A673 (cell line): ENCODE data around the gene SLC2A13. TPM values are rescaled to one million over a fixed set of nuclear protein-coding genes. Genes with fewer than 3 reads are reported as not detected.

Experiments
- BruUV-seq: library from RNA; stranded (reverse); fragments of 400-500 nt; replicated peaks from 2 replicates; lab custom pipeline; 2021; lab: Mats Ljungman, UMichigan
- CTCF ChIA-PET: fragments of 300-600 bp; sonication (Branson Sonifier 250); formaldehyde crosslinking; loops from one replicate; lab custom pipeline; 2022; ENCODE audit warnings: antibody characterized with exemption; lab: Charles Lee
- POLR2A ChIA-PET: fragments of 300-600 bp; sonication (Branson Sonifier 250); formaldehyde crosslinking; loops from one replicate; lab custom pipeline; 2022; ENCODE audit warnings: antibody characterized with exemption; ENCODE audit not compliant: low non-redundant PET; lab: Charles Lee
- DNase-seq: peaks from one replicate; pipeline ENCODE4 v3.0.0-alpha.2; 2015; ENCODE audit warnings: low spot score
- H3K27ac ChIP-seq: fragments of 200-600 bp; sonication (generic); 2 replicates; pipeline ENCODE4 v1.5.1; 2016; ENCODE audit warnings: mixed run types, low read depth, mild to moderate bottlenecking, mixed read lengths, antibody characterized with exemption, low read length; ENCODE audit not compliant: poor library complexity, severe bottlenecking
- H3K27me3 ChIP-seq: fragments of 200-600 bp; sonication (generic); replicated peaks from 2 replicates; pipeline ENCODE4 v1.6.1; 2017; ENCODE audit warnings: mixed run types, low read depth, mild to moderate bottlenecking, mixed read lengths, antibody characterized with exemption, low read length; ENCODE audit not compliant: insufficient read depth, poor library complexity
- H3K36me3 ChIP-seq: fragments of 200-600 bp; sonication (generic); 2 replicates; pipeline ENCODE4 v1.6.1; 2016; ENCODE audit warnings: mixed run types, mild to moderate bottlenecking, mixed read lengths, antibody characterized with exemption, low read length; ENCODE audit not compliant: insufficient read depth, poor library complexity, severe bottlenecking
- H3K4me1 ChIP-seq: fragments of 200-600 bp; sonication (generic); 2 replicates; pipeline ENCODE4 v1.6.1; 2017; ENCODE audit warnings: mixed run types, mild to moderate bottlenecking, mixed read lengths, antibody characterized with exemption, low read length; ENCODE audit not compliant: insufficient read depth, poor library complexity, severe bottlenecking
- H3K4me3 ChIP-seq: fragments of 200-600 bp; sonication (generic); 2 replicates; pipeline ENCODE4 v1.5.1; 2016; ENCODE audit warnings: low read depth, mixed run types, mild to moderate bottlenecking, mixed read lengths, low read length; ENCODE audit not compliant: poor library complexity, severe bottlenecking
- H3K9me3 ChIP-seq: fragments of 200-600 bp; sonication (generic); 2 replicates; pipeline ENCODE4 v1.6.1; 2016; ENCODE audit warnings: mixed run types, low read depth, mild to moderate bottlenecking, mixed read lengths, antibody characterized with exemption, low read length; ENCODE audit not compliant: poor library complexity, severe bottlenecking
- EZH2 ChIP-seq: fragments of 200-600 bp; sonication (generic); IDR thresholded peaks from 2 replicates; pipeline ENCODE4 v1.6.1; 2017; ENCODE audit warnings: borderline replicate concordance, low read depth, mild to moderate bottlenecking, mixed read lengths, antibody characterized with exemption, low read length; ENCODE audit not compliant: poor library complexity, severe bottlenecking
- intact Hi-C: fragments of 100-400 bp; cut with micrococcal nuclease; formaldehyde crosslinking; loops from one replicate; pipeline ENCODE4 v1.10.0; 2022; ENCODE audit not compliant: unreplicated experiment
- total RNA-seq: library from RNA; stranded (reverse); gene quantifications from 2 replicates; pipeline ENCODE4 v1.2.3, GENCODE V29; 2021
- TF ChIP-seq, protein P1 (sequence below): fragments of 300-800, 200-600 bp; sonication (generic); conservative IDR thresholded peaks from 2 replicates; pipeline ENCODE4 v1.5.1; 2017; ENCODE audit warnings: low read depth, mild to moderate bottlenecking, antibody characterized with exemption, low read length, moderate library complexity, mixed read lengths

Gene SLC2A13
- total RNA-seq, 1 experiment from 2014 or later: 9.1 TPM

DNA sequence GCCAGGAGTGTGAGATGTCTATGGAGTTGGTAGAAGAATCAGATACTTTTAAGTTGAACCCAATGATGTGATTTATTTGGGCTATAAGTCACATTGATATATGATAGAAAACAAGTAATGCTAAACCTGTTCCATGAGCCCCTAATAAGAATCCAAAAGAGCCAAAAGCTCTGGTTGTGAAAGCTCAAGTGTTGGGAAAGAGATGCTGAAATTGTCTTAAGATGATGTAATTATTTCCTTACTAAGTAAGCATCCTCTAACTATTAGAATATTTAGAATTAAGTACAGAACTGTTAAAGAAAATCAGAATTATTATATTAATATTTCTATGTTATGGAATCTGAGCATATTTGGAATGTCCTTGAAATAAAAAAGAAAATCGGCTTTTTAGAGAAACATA, 17.6 kb upstream of the SLC2A13 start:
- no peaks in the 10 kb centered on the region for H3K4me1 ChIP-seq
- no peak for DNase-seq
- no peak for TF ChIP-seq EZH2
- H3K27ac ChIP-seq: no peak overlapping the region
- ChIA-PET CTCF (no interaction called here), POLR2A (no interaction called here)
- H3K27me3 ChIP-seq: no peaks in the 10 kb centered on the region
- no peak overlapping the region for H3K4me3 ChIP-seq
- intact Hi-C loops: no loop called here
- no peaks in the 10 kb centered on the region for H3K36me3 ChIP-seq
- no peaks in the 10 kb centered on the region for H3K9me3 ChIP-seq
- BruUV-seq: no TSS peak

DNA sequence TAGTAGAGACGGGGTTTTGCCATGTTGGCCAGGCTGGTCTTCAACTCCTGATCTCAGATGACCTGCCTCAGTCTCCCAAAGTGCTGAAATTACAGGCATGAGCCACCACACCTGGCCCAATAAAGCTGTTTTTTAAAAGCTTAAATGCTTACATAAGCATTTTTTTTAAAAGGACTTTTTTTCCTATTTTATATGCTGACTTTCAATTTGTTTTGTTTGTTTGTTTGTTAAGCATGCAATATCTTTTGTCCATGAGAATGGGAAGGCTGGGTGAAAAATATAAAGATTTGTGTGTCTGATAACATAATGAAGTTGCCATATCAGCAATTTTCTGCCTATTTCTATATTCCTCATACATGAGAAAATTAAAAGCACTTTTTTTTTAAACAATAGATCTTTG, 17.0 kb upstream of the SLC2A13 start:
- ChIA-PET CTCF (interaction anchor here (1.0 kb wide), 1 partner anchor 112 kb away, joined by 3 read pairs; no protein-coding TSS in a partner anchor), POLR2A (no interaction called here)
- no peaks in the 10 kb centered on the region for H3K4me1 ChIP-seq
- no peak overlapping the region for H3K27ac ChIP-seq
- intact Hi-C loops: no loop called here
- H3K36me3 ChIP-seq: no peaks in the 10 kb centered on the region
- no peaks in the 10 kb centered on the region for H3K27me3 ChIP-seq
- H3K4me3 ChIP-seq: no peak overlapping the region
- H3K9me3 ChIP-seq: no peaks in the 10 kb centered on the region
- no peak for TF ChIP-seq EZH2
- TF ChIP-seq, protein P1, sequence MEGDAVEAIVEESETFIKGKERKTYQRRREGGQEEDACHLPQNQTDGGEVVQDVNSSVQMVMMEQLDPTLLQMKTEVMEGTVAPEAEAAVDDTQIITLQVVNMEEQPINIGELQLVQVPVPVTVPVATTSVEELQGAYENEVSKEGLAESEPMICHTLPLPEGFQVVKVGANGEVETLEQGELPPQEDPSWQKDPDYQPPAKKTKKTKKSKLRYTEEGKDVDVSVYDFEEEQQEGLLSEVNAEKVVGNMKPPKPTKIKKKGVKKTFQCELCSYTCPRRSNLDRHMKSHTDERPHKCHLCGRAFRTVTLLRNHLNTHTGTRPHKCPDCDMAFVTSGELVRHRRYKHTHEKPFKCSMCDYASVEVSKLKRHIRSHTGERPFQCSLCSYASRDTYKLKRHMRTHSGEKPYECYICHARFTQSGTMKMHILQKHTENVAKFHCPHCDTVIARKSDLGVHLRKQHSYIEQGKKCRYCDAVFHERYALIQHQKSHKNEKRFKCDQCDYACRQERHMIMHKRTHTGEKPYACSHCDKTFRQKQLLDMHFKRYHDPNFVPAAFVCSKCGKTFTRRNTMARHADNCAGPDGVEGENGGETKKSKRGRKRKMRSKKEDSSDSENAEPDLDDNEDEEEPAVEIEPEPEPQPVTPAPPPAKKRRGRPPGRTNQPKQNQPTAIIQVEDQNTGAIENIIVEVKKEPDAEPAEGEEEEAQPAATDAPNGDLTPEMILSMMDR: no peak
- DNase-seq: no peak
- no TSS peak for BruUV-seq

DNA sequence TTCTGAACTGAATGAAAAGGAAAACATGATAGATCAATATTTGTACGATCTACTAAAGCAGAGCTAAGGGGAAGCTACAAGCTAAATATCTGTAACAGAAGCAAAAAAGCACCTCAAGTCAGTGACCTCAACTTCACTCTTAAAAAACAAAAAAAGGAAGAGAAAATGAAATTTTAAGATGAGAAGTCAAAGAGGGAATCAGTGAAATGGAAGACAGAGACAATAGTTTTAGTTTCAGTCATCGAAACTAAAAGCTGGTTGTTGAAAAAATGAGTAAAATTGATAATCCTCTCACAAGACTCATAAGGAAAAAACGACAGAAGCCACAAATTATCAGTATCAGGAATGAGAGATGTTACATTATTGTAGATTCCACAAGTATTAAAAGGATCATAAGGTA, 11.9 kb upstream of the SLC2A13 start:
- Histone ChIP-seq H3K36me3 (no peaks in the 10 kb centered on the region), H3K27ac (no peak overlapping the region), H3K4me1 (no peaks in the 10 kb centered on the region), H3K27me3 (no peaks in the 10 kb centered on the region), H3K4me3 (no peak overlapping the region), H3K9me3 (no peaks in the 10 kb centered on the region)
- TF ChIP-seq, protein P1: no peak
- ChIA-PET POLR2A (no interaction called here), CTCF (no interaction called here)
- intact Hi-C loops: no loop called here
- no TSS peak for BruUV-seq
- DNase-seq: no peak

DNA sequence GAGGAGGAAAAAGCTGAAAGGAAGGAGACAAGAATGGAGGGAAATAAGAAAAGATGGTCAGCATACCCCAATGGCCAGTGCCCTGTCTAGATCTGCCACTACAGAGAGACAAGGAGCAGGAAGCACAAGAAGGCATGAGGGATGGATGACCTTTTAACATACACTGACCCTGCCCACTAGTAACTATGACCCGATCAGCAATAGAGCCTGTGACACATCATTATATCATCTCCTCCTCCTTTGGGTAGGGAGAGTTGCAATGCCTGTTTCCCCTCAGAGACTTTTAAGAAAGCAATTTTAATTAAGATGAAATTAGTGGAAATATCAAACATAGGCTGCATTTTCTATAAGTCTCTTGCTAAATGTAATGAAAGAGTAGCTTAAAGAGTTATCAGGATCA, 4.7 kb upstream of the SLC2A13 start:
- intact Hi-C loops: no loop called here
- H3K4me1 ChIP-seq: peaks cover 8% of the 10 kb centered on the region
- TF ChIP-seq, protein P1: no peak
- no peak for TF ChIP-seq EZH2
- H3K4me3 ChIP-seq: no peak overlapping the region
- H3K27me3 ChIP-seq: no peaks in the 10 kb centered on the region
- H3K36me3 ChIP-seq: no peaks in the 10 kb centered on the region
- ChIA-PET POLR2A (no interaction called here), CTCF (no interaction called here)
- DNase-seq: no peak
- BruUV-seq: no TSS peak
- H3K9me3 ChIP-seq: no peaks in the 10 kb centered on the region
- H3K27ac ChIP-seq: no peak overlapping the region
